Cortex of kidney (tissue), 1 donor: Measurements from ENCODE around the gene ZBTB17.

Experiments
- DNase-seq: peaks from one replicate; lab custom pipeline; 2025; lab: John Stamatoyannopoulos, UW

The ZBTB17 gene

GRCh38 chr1:15960808-15961207 lies 15.1 kb downstream of the ZBTB17 start:
- DNase-seq = no peak

GRCh38 chr1:15959827-15960446 lies 16.0 kb downstream of the ZBTB17 start:
- no peak for DNase-seq

GRCh38 chr1:15959424-15959823 lies 16.5 kb downstream of the ZBTB17 start:
- DNase-seq = no peak

DNA sequence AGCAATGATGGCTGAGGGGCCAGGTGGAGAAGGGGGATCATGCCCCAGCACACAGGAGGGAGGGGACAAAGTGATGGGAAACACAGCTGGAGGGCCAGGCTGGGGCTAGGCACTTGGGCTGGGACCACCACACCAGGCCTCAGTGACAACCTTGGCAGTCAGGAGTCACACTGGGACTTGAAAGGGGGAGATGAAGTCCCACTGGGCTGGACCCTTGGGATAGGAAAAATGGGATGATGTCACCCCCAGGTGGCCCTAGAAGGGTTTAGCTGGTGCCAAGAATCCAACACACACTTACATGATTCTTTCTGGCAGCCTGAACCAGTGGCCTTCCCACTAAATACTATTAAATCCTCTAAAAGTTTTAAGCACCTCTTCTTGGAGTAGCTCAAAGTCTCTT lies 17.1 kb downstream of the ZBTB17 start:
- DNase-seq = no peak

DNA sequence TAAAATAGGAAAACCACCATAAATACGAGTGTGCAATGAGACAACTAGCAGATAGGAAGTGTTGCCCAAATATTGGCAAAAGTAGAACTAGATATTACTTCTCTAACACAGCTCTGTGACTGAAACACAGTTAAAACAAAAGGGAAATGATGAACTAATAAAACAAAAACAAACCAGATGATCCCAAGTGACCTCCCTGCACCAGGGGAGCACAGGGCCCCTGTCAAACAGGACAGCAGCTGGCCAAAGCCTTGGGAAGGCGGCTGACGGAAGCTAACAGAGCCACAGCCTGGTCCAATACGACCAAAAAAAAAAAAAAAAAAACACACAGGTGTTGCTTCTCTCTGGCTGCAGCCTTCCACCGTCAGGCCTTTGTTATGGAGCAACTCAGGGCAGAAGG lies 17.8 kb downstream of the ZBTB17 start:
- DNase-seq = no peak

- no peak for DNase-seq
Observed at GRCh38 chr1:15957221-15958095, 18.4 kb downstream of the ZBTB17 start.

GRCh38 chr1:15956150-15956549 lies 19.8 kb downstream of the ZBTB17 start:
- DNase-seq = no peak

- DNase-seq = no peak
Observed at GRCh38 chr1:15955552-15955951, 20.3 kb downstream of the ZBTB17 start.

DNA sequence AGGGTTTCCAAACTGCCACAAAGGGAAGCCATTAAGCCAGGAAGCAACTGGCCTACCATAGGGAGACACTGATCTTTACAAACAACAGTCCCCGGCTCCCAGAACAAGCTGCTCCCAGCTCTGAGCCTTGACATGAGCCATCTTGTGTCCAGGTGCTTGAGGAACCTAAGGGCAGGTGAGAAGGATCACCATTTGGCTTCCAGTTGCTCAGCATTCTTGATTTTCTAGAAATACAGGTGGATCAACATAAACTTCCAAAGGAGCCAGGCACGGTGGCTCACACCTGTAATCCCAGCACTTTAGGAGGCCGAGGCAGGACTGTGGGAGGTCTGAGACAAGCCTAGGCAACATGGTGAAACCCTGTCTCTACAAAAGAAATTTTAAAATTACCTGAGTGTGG lies 21.6 kb downstream of the ZBTB17 start:
- no peak for DNase-seq

- no peak for DNase-seq
Observed at GRCh38 chr1:15953791-15954241, 22.1 kb downstream of the ZBTB17 start.

- no peak for DNase-seq
Observed at GRCh38 chr1:15953294-15953771, 22.6 kb downstream of the ZBTB17 start.

DNA sequence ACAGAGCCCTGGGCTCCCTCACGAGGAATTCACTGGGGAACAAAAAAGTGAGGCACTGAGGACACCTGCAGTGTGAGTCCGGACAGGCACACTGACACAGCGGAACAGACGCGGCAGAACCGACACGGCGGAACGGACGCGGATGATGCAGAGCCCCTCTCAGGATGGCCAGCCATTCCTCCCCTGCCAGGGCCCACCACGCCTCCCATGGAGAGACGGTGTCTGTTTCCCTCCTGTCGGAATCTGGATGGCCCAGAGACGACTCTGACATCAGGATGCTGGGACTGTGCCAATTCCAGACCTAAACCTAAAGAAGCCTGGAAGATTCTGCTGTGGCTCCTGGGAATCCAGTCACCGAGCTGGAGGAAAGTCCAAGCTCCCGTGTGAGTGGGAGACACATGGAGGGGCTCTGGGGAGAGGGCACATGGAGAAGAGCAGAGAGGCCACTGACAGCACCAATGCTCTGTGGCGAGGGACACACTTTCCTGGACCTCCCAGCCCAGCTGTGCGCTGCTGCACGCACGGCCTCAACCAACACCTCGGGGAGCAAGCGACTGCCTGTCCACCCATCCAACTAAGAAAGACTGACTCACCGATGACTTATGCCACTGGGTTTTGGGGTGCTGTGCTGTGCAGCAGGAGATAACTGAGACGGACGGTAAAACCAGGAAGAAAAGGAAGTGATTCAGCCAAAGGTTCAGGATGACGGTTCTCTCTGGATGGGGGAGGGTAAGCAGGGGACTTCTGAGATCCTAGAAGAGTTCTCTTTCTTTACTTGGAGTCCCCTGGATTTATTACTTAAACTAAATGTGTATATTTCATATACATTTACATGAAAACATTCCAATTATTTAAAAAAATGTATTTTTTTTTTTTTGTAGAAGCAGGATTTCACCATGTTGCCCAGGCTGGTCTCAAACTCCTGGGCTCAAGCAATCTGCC lies 23.3 kb downstream of the ZBTB17 start:
- DNase-seq = no peak

- no peak for DNase-seq
Observed at GRCh38 chr1:15951341-15952153, 24.4 kb downstream of the ZBTB17 start.

GRCh38 chr1:15950763-15951295 lies 25.1 kb downstream of the ZBTB17 start:
- no peak for DNase-seq

DNA sequence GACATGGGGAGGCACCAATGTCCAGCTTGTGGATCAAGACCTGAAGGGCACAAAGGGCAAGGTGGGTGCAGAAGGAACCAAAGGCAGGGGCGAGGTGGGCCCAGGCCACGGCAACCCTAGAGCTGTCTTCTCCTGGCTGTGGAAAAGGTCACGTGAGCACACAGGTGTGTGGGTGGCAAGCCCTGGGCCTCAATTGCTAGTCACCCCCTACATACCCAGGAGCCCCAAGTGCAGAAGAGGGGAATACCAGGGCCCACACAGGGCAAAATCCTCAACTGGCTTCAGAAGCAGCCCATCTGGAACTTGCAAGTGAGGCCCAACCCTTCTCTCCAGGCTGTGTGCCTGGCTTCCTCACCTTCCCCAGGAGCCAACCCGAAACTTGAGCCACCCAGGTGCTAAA lies 25.6 kb downstream of the ZBTB17 start:
- DNase-seq = no peak

GRCh38 chr1:15949453-15950245 lies 26.3 kb downstream of the ZBTB17 start:
- no peak for DNase-seq

- no peak for DNase-seq
Observed at GRCh38 chr1:15948595-15949452, 27.1 kb downstream of the ZBTB17 start.

- no peak for DNase-seq
Observed at GRCh38 chr1:15948091-15948591, 27.8 kb downstream of the ZBTB17 start.
